H1 (cell line): Measurements from ENCODE around the gene CRTAP.

ENCODE experiments used
- BRCA1 ChIP-seq: IDR thresholded peaks from 2 replicates; pipeline ENCODE4 v1.6.1; 2012; ENCODE audit warnings: low read depth, low read length, improper control_type of control experiment
- POLR2A ChIP-seq, 2 experiments: IDR thresholded peaks; 1 replicate in 1 of 2; 2 replicates in 1 of 2; pipeline ENCODE4 v1.6.1; 2011; ENCODE audit warnings: low read depth in 2 of 2, low read length in 2 of 2, mild to moderate bottlenecking in 2 of 2; ENCODE audit errors: control extremely low read depth in 1 of 2
- RFX5 ChIP-seq: IDR thresholded peaks from 2 replicates; pipeline ENCODE4 v1.6.1; 2011; ENCODE audit warnings: low read depth, low read length, improper control_type of control experiment, borderline replicate concordance
- ZNF274 ChIP-seq: IDR thresholded peaks from 2 replicates; pipeline ENCODE4 v1.7.0; 2012; ENCODE audit warnings: low read length, borderline replicate concordance; ENCODE audit errors: extremely low read depth
- TF ChIP-seq, protein P1 (sequence below): IDR thresholded peaks from 2 replicates; pipeline ENCODE4 v1.6.1; 2012; ENCODE audit warnings: low read length, inconsistent platforms

DNA sequence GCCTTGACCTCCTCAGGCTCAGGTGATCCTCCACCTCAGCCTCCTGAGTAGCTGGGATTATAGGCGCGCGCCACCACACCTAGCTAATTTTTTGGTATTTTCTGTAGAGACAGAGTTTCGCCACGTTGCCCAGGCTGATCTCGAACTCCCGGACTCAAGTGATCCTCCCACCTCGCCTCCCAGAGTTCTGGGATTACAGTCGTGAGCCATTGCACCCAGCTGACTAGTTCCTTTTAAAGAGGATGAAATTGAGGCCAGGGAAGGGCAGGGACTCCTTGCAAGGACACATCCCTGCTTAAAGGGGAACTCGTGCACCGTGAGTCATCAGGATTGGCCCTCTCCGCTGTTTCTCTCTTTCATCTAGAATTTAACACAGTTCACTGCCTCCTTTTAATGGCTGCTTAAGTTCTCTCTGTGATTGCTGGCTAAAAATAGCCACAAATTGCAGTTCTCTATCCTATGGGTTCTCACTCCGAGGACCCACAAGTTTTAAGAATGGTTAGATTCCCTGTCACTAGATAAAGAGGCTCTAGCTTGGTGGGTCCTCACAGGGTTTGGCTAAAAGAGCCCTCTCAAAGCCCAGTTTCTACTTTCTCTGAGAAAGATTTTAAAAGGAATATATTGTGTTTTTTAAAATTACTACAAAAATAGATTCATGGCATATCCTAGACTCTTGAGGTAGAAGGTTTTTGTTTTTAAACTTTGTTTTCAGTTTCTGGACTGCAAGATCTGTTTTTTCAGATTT is 1.4 kb downstream of the CRTAP start:
- no peak for TF ChIP-seq ZNF274
- TF ChIP-seq RFX5: no peak
- TF ChIP-seq POLR2A (IDR thresholded peaks at IDR 0.05; ENCODE audit: control extremely low read depth in 1 of 2, low read depth in 2 of 2, low read length in 2 of 2): no peak
- TF ChIP-seq BRCA1: no peak
- TF ChIP-seq, protein P1, sequence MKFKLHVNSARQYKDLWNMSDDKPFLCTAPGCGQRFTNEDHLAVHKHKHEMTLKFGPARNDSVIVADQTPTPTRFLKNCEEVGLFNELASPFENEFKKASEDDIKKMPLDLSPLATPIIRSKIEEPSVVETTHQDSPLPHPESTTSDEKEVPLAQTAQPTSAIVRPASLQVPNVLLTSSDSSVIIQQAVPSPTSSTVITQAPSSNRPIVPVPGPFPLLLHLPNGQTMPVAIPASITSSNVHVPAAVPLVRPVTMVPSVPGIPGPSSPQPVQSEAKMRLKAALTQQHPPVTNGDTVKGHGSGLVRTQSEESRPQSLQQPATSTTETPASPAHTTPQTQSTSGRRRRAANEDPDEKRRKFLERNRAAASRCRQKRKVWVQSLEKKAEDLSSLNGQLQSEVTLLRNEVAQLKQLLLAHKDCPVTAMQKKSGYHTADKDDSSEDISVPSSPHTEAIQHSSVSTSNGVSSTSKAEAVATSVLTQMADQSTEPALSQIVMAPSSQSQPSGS: no peak
